Keratinocyte (primary cell): Measurements from ENCODE around the gene ETHE1. TPM values are rescaled to one million over a fixed set of nuclear protein-coding genes. Genes with fewer than 3 reads are reported as not detected.

Source experiments
- DNase-seq: peaks from one replicate; pipeline ENCODE4 v3.0.0-alpha.2; 2011; ENCODE audit warnings: low read depth, missing footprints, low spot score
- FAIRE-seq: peaks from 2 replicates; lab custom pipeline; 2011; peaks lifted over from hg19 to GRCh38; lab: Jason Lieb, UNC
- H2AFZ ChIP-seq: 2 replicates; pipeline ENCODE4 v1.6.0; 2012; ENCODE audit warnings: low read length, control low read depth, inconsistent platforms; ENCODE audit not compliant: control insufficient read depth
- H3K27ac ChIP-seq: 2 replicates; pipeline ENCODE4 v1.5.1; 2011; ENCODE audit warnings: low read length; ENCODE audit not compliant: control insufficient read depth, insufficient read depth
- H3K27me3 ChIP-seq: 3 replicates; pipeline ENCODE4 v1.6.0; 2011; ENCODE audit warnings: low read length; ENCODE audit not compliant: control insufficient read depth, insufficient read depth; ENCODE audit errors: extremely low read depth
- H3K36me3 ChIP-seq, 2 experiments: 2 replicates in 1 of 2; 3 replicates in 1 of 2; pipeline ENCODE4 v1.5.1; 2011; ENCODE audit warnings: low read length in 2 of 2, mild to moderate bottlenecking in 1 of 2; ENCODE audit not compliant: control insufficient read depth in 2 of 2, insufficient read depth in 2 of 2; ENCODE audit errors: extremely low read depth in 1 of 2
- H3K4me1 ChIP-seq: 3 replicates; pipeline ENCODE4 v1.5.1; 2011; ENCODE audit warnings: low read length; ENCODE audit not compliant: control insufficient read depth, insufficient read depth; ENCODE audit errors: extremely low read depth
- H3K4me2 ChIP-seq: 3 replicates; pipeline ENCODE4 v1.6.0; 2011; ENCODE audit warnings: low read depth, low read length; ENCODE audit not compliant: control insufficient read depth, insufficient read depth; ENCODE audit errors: extremely low read depth
- H3K4me3 ChIP-seq, 3 experiments: fragments of 200-600 bp in 1 of 3; sonication (generic) in 1 of 3; 2 replicates in 2 of 3; 3 replicates in 1 of 3; pipeline ENCODE4 v1.5.1; 2011 to 2016; ENCODE audit warnings: low read length in 3 of 3, mild to moderate bottlenecking in 3 of 3, control low read depth in 2 of 3, inconsistent platforms in 1 of 3, low read depth in 1 of 3, mixed read lengths in 1 of 3, mixed run types in 1 of 3, moderate library complexity in 1 of 3; ENCODE audit not compliant: control insufficient read depth in 2 of 3, insufficient read depth in 2 of 3; ENCODE audit errors: extremely low read depth in 1 of 3
- H3K79me2 ChIP-seq: 2 replicates; pipeline ENCODE4 v1.6.0; 2012; ENCODE audit warnings: low read length; ENCODE audit not compliant: control insufficient read depth, insufficient read depth
- H3K9ac ChIP-seq: 3 replicates; pipeline ENCODE4 v1.6.0; 2011; ENCODE audit warnings: low read length; ENCODE audit not compliant: control insufficient read depth, insufficient read depth; ENCODE audit errors: extremely low read depth
- H3K9me1 ChIP-seq: 3 replicates; pipeline ENCODE4 v1.6.0; 2011; ENCODE audit warnings: low read length; ENCODE audit not compliant: control insufficient read depth, insufficient read depth; ENCODE audit errors: extremely low read depth
- H3K9me3 ChIP-seq: 2 replicates; pipeline ENCODE4 v1.5.1; 2012; ENCODE audit warnings: low read depth, low read length; ENCODE audit not compliant: control insufficient read depth
- H4K20me1 ChIP-seq: 3 replicates; pipeline ENCODE4 v1.6.0; 2011; ENCODE audit warnings: low read length; ENCODE audit not compliant: control insufficient read depth, insufficient read depth; ENCODE audit errors: extremely low read depth
- CTCF ChIP-seq, 3 experiments: IDR thresholded peaks in 1 of 3; conservative IDR thresholded peaks in 1 of 3; optimal IDR thresholded peaks in 1 of 3; 2 replicates in 2 of 3; 3 replicates in 1 of 3; pipeline versions ENCODE3 to v1.5.1; 2011; ENCODE audit warnings: low read length in 3 of 3, mild to moderate bottlenecking in 3 of 3, moderate library complexity in 2 of 3, control low read depth in 1 of 3, inconsistent platforms in 1 of 3; ENCODE audit not compliant: insufficient read depth in 2 of 3; ENCODE audit errors: extremely low read depth in 1 of 3
- EZH2 ChIP-seq: IDR thresholded peaks from one replicate; pipeline ENCODE4 v1.6.1; 2012; ENCODE audit warnings: inconsistent platforms, mild to moderate bottlenecking, low read length, moderate library complexity
- dilution Hi-C: fragments of 300-500 bp; cut with MboI; formaldehyde crosslinking; loops from one replicate; pipeline ENCODE4 v1.7.0; 2020; ENCODE audit warnings: low sequenced_read_pairs; ENCODE audit not compliant: extremely low pct_ligation_motif_present
- polyA plus RNA-seq, 5 experiments: library from polyadenylated mRNA; depleted of rRNA in 3 of 5; stranded (reverse) in 3 of 5; stranded (forward) in 1 of 5; unstranded in 1 of 5; fragments of >200 nt; gene quantifications; 1 replicate in 1 of 5; 2 replicates in 3 of 5; 3 replicates in 1 of 5; pipeline versions ENCODE4 v1.2.1 to v1.2.3, GENCODE V29; 2011 to 2012; ENCODE audit warnings: missing spikeins in 2 of 5, low read depth in 1 of 5, low replicate concordance in 1 of 5

Gene ETHE1
- polyA plus RNA-seq, 1 donor (not counting 4 experiments of a cell fraction or from before 2014, with no cell fraction given): 234 TPM

GRCh38 chr19:43495082-43495481, 31.9 kb downstream of the ETHE1 start:
- Histone ChIP-seq H2AFZ (no peak overlapping the region), H4K20me1 (no peaks in the 10 kb centered on the region), H3K79me2 (no peaks in the 10 kb centered on the region), H3K27ac (no peak overlapping the region), H3K36me3 (peaks cover 17 to 23% of the 10 kb centered on the region in 2 experiments), H3K9me1 (no peaks in the 10 kb centered on the region), H3K4me2 (no peak overlapping the region), H3K4me1 (no peaks in the 10 kb centered on the region), H3K9ac (no peak overlapping the region), H3K4me3 (no peak overlapping the region), H3K9me3 (no peaks in the 10 kb centered on the region), H3K27me3 (no peaks in the 10 kb centered on the region)
- dilution Hi-C loops: no loop called here
- no peak for FAIRE-seq
- DNase-seq: no peak
- TF ChIP-seq EZH2: no peak
- TF ChIP-seq CTCF (optimal IDR thresholded peaks at IDR 0.05 in 1 of 3, IDR thresholded peaks at IDR 0.05 in 1 of 3, conservative IDR thresholded peaks at IDR 0.05 in 1 of 3; ENCODE audit: extremely low read depth in 1 of 3, insufficient read depth in 2 of 3, low read length in 3 of 3): no peak

- Histone ChIP-seq H3K36me3 (peaks cover 6 to 13% of the 10 kb centered on the region in 2 experiments), H2AFZ (no peak overlapping the region), H3K9me3 (no peaks in the 10 kb centered on the region), H3K9me1 (no peaks in the 10 kb centered on the region), H3K4me2 (no peak overlapping the region), H3K4me1 (no peaks in the 10 kb centered on the region), H3K4me3 (no peak overlapping the region), H3K27me3 (no peaks in the 10 kb centered on the region), H4K20me1 (no peaks in the 10 kb centered on the region), H3K79me2 (no peaks in the 10 kb centered on the region), H3K9ac (no peak overlapping the region), H3K27ac (no peak overlapping the region)
- no peak for TF ChIP-seq EZH2
- no peak for TF ChIP-seq CTCF (optimal IDR thresholded peaks at IDR 0.05 in 1 of 3, IDR thresholded peaks at IDR 0.05 in 1 of 3, conservative IDR thresholded peaks at IDR 0.05 in 1 of 3; ENCODE audit: extremely low read depth in 1 of 3, insufficient read depth in 2 of 3, low read length in 3 of 3)
- no peak for DNase-seq
- dilution Hi-C loops: no loop called here
- FAIRE-seq: no peak
These were observed 36.2 kb downstream of the ETHE1 start for GRCh38 chr19:43490759-43491158.
